ENCODE data around the gene TMEM63B.

TMEM63B gene

DNA sequence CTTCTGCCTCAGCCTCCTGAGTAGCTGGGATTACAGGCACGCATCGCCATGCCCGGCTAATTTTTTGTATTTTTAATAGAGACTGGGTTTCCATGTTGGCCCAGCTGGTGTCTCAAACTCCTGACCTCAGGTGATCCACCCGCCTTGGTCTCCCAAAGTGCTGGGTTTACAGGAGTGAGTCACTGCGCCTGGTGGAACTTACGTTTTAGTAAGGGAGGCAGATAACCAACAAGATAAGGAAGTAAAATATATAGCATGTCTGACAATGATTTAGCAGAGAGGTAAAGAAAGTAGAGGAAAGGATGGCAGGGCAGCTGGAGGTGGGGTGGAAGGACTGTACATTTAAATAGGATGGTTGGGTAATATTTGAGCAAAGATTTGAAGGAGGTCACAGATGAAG lies 76.6 kb downstream of the TMEM63B start:
- no peak for TF ChIP-seq CTCF (IDR thresholded peaks at IDR 0.05; ENCODE audit: borderline replicate concordance, insufficient read depth, low read depth, low read length)
- no peak overlapping the region for H3K4me3 ChIP-seq (ENCODE audit: low read depth, low read length)
